Inferior parietal cortex (tissue), 1 donor: Measurements from ENCODE around the gene MACROD2.

Experiments
- DNase-seq: peaks from one replicate; pipeline ENCODE4 v3.0.0-alpha.2; 2016; ENCODE audit errors: extremely low spot score

MACROD2 gene

DNA sequence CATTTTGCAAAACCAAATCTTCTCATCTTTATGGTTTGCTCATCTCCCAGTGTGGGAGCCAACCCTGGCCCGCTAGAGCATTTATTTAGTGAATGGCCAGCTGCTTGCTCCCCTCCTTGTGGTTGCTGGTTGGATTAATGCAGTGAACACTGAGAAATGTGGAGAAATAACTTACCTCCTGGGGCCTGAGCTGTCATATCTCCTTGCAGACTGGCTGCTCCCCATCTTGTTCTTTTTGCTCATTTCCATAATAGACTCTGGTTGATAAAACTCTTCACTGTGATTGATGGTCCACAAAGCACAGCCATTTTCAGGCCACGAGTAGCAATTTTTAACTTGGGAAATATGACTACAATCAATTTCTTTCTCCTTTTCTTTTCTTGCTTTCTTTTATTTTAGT is 1420.6 kb downstream of the MACROD2 start:
- no peak for DNase-seq

DNA sequence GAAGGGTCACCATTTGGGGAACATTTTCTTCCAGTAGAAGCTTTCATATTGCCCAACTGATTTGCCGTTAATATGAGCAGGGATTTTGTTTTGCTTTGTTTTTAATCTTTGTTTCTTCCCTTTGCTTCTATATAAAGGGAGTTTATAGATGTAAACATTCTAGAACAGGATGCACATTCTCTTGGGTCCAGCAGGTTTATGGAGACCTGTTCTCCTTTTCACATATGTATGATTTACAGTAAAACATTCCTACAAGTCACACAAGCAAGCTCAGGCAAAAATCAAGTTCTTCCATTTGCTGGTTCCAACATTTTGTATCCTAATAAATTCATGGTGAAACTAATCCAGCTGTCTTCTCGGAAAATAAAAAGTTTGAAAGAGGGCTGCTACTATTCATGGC is 1424.5 kb downstream of the MACROD2 start:
- no peak for DNase-seq

DNA sequence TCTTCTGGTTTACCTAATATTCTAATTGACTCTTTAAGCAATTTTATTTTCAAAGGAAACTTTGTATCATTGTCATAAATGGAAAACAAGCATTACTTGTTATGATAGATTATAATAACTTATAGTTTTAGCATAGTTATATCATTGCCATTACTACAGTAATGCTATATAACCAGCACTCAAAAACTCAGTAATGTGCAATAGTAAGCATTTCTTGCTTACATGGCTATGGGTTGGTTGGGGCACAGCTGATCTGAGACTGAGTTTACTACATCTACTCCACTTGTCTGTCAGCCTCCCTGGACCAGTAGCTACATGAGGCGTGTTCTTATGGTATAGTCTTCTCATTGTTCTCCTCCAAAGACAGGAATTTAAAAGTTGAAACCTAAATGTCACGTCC is 1427.7 kb downstream of the MACROD2 start:
- DNase-seq, result no peak

DNA sequence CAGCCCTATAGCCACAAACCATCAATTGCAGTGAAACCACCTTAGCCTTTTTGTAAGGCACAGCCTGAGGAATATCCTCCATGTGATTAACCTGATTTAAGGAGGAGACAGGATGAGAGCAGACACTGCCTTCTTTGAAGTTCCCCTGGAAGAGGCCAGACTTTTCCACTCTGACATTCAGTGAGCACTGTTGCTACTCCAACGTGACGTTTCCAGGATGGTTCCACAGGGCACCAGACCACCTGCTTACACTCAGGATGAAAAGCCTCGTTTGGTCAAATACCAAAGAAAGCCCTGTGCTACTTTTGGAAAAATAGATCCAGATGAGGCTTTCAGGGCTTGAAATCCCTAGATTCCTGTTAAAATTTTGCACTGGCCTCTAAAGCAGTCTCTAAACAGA is 1444.2 kb downstream of the MACROD2 start:
- DNase-seq, result no peak

DNA sequence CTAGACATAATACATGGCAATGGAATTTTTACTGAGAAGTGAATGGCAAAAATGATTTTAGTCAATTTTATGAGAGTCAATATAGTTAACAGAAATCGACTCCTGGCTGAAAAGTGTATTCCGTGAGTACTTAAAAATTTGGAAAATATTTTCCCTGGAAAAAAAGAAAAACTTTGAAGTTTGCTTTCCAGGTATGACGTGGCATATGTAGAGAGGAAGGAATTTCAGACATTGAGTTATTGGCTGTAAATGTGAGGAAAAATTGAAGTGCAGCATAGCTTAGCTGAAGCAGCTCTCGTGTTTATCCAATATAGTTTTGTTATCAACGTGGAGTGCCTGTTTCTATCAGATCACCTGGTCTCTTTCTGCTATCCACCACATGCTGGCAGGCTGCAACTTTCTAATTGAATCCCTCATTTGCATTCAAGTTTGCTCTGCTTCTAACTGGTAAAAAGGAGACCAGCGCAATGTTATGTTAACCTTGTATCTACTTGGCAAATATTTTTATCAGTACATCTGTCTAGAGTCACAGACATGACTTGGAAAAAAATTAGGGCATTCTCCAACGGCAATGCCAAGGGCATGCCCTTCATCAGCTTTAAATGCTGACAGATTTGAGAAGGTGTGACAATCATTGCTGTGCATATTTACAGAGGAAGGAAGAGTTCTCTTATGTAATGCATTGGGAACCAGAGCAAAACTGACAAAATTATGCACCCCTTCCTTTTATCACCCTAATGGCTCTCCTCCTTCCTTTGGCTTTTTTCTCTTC is 1444.9 kb downstream of the MACROD2 start:
- no peak for DNase-seq

DNA sequence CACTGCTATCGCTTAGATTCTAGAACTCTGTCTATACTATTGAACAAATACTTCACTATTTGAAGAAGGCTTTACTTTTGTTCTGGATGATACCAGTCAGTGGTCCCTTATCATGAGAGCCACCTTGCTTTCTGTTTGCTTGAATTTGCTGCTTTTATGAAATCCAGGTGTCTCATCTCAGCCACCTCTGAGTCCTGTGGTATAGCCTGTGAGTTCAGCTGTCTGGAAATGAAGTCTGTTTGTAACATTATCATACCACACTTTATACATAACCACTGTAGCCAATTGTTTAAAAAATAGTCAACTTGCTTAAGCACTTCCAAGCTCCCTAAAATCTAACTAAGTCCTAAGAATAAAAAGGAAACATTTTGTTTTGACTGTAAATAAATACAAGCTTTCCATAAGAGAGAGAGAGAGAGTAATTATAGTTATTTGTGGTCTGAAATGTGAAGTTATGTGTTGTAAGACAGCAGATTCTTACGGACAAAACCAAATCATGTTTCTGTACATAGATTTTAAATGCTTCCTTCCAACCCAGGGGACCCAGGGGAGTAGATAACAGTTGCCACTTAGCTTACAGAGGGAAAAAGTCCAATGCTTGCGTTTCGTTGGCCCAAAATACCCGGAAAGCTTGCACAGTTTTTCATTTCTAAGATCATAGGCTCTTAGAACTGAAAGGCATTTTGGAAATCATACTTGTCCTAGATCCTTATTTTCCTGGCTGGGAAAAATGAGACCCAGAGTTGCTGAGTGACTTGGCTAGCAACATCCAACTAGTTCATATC is 1449.9 kb downstream of the MACROD2 start:
- DNase-seq, result no peak

DNA sequence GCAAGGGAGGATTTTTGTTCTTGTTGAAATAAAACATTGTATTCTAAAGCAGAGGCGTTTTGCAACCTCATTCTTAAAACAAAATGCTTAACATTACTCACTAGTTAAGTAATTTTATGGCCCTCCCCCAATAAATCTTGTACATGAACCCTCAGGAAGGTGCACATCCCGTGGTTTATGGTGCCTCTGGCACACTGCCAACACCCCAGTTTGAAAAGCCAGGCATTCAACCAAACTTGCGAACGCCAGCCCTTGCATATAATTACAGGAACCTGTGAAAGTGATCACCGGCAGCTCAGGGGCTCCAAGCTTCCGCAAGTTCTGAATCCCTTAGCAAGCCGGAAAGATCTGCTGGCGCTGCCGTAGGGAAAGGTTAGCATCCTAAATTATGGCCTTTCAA is 1451.1 kb downstream of the MACROD2 start:
- DNase-seq, result no peak

DNA sequence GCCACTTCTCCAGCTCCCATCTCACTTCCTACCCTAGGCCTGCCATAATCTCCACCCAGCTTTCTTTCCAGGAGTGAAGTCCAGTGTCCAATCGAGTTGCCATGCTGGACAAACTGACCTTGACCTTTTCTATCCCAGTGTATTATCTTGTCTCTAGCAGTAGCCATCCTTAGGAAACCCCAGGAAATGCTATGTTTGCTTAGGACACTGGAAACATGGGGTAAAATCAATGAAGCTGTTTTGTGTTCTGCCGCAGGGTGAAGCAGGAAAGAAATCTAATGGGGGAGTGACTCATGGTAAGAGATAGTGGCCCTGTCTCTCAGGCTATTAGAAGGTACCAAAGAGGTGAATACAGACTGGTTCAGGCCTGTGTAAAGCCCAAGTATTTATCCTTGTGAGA is 1452.2 kb downstream of the MACROD2 start:
- no peak for DNase-seq

DNA sequence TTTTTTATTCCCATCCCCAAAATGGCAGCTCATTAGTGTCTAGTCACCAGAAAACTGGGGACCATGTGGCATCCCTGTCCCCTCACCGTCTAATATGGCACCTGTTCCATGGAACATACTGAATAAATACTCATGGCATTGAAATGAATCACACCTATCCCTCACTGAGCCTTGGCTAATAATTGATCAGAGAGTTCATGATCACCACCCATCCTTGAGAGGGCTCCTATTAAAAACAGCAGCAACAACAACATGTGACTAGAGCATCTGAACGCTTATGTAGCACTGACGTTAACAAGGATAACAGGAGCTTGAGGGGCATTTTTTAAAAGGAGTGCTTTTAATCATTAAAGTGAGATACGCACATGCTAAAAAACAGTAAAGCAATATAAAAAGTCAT is 1453.7 kb downstream of the MACROD2 start:
- DNase-seq, result no peak

DNA sequence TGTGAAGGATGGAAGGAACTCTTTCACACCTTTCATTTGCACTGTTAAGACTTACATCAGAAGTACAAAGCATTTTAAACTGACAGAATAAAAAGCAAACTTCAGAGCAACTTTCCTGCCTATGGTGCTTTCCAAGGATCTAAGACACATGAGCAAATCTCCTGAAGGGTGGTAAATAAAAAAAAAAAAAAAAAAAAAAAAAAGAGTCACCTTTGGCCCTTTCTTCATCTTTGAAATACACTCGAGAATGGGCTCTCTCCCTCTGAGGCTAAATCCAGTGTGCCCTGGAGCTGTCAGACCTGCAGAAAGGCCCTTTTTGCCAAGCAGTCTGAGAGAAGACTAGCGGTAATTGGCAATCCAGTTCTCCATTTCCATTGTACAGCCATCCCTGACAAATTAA is 1455.9 kb downstream of the MACROD2 start:
- no peak for DNase-seq

DNA sequence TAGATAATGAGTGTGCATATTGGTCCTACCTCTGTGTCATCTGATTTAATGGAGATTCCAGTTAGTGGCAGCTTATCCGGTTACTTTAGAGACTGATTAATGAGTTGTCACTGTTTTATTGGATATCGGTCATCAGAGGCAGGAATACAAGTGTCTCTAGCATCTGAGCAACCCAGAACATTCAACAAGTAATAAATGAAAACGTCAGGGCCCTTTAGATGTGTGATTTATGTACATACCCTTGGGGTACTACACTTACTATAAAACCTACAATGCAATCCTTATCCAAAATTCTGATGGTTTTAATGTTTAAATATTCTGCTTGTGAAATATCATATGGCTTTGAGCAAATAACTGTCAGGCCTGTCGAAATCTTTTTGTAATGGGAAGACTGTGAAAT is 1460.0 kb downstream of the MACROD2 start:
- no peak for DNase-seq

DNA sequence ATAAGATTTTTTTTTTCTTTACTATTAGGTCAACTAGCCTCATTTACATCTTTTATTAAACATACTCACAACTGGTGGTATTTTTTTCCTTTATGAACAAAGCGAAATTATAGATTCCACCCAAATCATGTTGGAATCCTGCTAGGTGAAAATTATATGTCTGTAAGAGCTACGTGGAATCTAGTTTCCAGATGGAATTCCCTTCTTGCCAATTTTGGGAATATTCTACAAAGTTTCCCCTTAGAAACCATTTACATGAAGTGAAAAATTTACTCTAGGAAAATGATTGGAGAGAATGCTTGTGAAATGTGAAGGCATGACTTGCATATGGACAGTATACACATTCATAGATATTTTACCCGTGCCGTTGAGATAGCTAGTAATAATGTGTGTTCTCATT is 1466.6 kb downstream of the MACROD2 start:
- DNase-seq, result no peak

DNA sequence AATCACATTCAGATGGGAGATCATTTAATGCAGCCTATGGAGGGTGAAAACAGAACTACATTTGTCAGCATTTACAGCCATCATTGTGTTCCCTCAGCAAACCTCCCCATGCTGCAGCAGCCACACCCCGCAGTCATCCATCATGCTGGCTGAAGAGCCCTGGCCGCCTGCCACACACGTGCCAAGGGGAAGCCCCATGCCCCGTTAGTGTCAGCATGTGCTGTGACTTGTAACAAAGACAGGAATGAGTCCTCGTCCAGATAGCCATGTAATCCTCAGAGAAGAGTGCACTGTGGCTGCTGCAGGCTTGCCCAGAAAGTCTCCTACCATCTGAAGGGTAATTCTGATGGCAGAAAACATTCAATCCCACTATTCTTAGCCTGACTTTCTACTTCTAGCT is 1480.2 kb downstream of the MACROD2 start:
- DNase-seq, result no peak

DNA sequence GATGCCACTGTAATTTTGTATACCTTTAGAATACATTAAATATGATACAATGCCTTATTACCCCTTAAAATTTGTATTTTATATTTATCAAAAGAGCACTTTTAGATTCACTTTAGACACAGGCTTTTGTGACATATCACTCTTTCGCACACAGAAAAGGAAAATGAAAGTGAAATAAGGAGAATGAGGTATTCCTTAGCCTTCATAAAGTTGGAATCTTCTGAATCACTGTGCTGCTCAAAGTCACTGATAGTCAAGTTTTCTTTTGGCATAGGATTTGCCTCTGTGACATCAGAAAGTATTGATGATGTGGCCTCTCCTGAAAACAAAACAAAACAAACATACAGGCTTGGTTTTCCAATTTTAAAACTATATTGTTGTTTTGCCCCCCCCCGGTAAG is 1480.9 kb downstream of the MACROD2 start:
- DNase-seq, result no peak

DNA sequence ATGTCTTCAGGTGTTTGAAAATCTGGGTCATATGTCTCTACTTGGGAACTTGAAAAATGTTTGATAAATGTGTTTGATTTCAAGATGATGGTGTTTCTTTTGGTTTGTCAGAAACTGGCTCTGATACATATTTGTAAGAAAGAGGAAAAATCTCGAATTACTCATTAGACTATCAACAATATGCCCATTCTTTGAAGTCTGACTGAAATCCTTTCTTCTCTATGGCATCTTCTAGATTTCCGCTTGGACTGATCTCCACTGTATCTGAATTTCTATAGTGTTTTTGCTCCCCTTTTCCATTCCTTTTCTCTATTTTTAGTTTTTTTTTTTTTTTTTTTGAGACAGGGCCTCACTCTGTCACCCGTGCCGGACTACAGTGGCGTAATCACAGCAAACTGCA is 1481.5 kb downstream of the MACROD2 start:
- no peak for DNase-seq

DNA sequence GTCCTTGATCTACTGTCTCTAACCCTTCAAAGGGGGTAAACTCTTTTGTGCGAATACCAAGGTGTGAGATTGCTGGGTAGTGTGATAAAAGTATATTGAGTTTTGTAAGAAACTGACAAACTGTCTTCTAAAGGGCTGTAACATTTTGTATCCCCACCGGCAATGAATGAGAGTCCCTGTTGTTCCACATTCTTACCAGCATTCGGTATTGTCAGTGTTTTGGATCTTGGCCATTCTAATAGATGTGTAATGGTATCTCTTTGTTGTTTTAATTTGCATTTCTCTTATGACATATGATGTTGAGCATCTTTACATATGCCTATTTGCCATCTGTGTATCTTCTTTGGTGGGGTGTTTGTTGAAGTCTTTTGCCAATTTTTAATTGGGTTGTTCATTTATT is 1487.2 kb downstream of the MACROD2 start:
- DNase-seq, result no peak

DNA sequence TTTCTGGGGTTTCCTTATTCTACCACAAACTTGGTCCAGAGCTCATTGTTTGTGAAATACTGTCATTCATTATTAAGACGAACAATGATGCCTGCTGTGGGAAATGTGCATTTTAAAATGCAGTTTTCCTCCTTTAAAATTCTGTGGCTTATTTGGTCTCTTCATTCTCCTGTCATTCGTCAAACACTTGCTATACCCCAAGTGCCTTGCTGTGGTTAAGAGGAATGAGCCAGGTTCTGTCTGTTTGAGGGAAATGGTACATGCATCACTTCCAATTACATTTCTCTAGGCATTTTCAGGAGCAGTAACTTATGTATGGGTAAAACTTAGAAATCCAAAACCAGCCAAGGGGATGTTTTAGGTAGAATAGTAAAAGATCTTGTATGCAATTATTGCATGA is 1490.2 kb downstream of the MACROD2 start:
- no peak for DNase-seq

DNA sequence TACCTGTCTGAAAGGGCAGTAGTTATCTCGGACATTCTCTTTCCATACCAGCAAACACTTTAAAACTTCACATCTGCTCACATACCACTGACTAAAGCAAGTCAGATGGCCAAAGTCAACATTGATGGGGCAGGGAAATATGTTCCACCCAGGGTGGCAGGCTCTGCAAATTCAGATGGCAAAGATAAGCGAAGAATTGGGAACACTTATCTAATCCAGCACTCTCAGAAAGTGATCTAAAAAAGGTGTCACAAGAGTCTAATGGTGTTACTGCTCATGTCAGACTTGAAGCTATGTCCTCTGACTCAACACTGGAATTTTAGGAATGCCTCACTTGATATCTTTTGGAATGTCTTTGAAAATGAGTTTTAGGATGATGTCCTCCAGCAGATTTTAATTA is 1491.7 kb downstream of the MACROD2 start:
- no peak for DNase-seq

DNA sequence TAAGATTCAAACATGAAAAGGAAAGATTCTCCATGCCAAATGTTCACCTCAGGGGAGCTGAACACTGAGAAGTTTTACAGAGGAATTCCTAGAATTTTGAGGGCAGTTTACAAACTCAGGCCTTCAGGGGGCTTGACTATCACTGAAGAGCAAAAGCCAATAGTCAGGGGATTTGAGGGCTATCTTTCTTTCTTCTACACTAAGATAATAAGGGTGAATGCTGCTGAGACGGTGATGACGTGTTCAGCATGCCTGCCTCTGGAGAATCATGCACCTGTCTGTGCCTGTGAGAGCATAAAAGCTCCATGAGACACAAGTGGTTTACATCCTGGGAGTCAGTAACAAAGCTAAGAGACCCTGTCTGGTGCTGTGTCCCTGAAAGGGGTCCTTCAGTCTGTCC is 1492.4 kb downstream of the MACROD2 start:
- DNase-seq, result no peak

DNA sequence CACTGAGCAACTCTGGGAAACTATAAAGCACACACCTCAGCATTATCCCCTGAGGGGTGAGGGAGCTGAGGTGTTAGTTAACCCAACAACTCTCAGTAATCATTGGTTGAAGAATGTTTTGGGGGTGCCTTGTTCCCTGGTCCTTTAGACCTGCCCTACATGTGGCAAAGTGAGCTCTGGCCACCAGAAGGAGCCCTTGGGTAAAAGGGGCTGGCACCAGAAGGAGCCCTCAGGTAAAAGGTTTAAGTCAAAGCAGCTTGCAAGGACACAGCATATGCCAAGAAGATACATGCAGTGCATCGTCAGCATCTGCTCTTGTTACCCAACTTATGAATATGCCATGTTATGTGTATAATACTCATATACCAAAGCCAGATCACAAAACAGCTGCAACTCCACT is 1496.3 kb downstream of the MACROD2 start:
- DNase-seq, result no peak

DNA sequence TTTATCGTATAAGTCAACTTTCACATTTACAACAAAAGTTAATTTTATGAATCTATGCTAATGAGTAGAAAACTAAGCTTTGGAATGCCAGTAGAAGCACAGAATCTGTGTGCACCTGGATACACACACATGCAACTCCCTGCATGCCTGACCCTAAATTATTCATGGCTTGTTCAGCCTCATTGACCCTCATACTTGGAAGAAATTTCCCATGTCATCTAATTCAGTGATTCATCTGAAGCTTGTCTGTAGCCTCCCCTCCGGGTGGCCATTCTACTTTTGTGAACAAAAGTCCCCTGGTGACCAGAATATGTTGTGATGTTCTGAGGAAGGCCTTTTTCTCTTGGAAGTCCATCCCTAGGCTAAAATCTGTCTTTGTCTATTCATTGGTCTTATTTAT is 1499.5 kb downstream of the MACROD2 start:
- DNase-seq, result no peak

DNA sequence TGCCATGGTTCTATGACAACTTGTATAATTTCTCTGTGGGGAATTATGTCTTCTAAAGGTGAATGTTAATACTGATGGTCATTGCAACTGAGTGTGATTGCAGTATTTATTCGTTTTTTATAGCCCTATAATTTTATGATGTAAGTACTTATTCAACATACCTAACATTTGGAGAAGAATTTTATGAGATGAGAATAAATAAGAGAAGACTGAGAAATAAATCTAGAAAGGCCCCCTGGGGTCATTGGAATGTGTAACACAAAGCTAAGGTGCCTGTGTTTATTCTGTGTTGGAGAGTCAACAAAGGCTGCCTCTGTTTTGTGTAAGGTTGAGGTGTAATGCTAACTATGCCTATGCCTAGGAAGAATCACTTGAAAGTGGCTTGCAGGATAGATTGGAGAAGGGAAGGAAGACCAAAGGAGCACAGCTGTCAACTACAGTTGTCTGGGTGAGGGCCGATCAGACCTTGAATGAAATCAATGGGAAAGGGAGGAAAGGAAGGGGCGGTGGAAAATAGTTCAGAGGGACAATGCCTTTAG is 1501.3 kb downstream of the MACROD2 start:
- no peak for DNase-seq

DNA sequence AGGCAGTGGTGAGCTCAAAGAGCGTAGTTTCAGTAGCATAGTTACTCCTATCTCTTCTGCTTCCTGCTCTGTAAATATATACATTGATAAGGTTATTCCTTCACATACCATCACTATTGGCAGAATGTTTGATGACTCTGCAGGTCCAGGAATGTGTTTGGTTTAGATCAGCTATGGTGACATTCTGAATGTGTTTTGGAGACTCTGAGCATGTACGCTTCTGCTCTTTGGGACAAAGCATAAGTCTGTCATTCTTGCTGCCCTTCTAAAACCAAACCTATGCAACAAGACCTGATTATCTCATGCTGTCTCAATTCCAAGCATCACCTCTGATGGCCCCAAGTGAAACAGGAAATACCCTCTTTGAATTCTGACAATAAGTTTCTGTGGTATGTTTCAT is 1503.6 kb downstream of the MACROD2 start:
- DNase-seq, result no peak
